Inflammatory macrophage treated with lipopolysaccharide for 1 hour (primary cell): ENCODE measurements around the gene ATG2A.

Experiments
- DNase-seq, 2 donors: peaks; one replicate each; pipeline ENCODE4 v3.0.0-alpha.2; 2020 to 2022

Gene ATG2A

GRCh38 chr11:64923944-64924909 lies 7.2 kb upstream of the ATG2A start, which contains the start of gene PPP2R5B:
PPP2R5B (plus strand) TSS chr11:64924689; CDS start chr11:64925735, 1,046 bp downstream.
- peak; percentile 87 to 91 for DNase-seq

- DNase-seq: no peak
Measured at GRCh38 chr11:64923151-64923661, 6.2 kb upstream of the ATG2A start.

GRCh38 chr11:64921384-64921783 lies 4.4 kb upstream of the ATG2A start:
- no peak for DNase-seq

GRCh38 chr11:64920124-64920523 lies 3.1 kb upstream of the ATG2A start:
- DNase-seq: no peak

GRCh38 chr11:64919627-64920026 lies 2.6 kb upstream of the ATG2A start:
- no peak for DNase-seq

GRCh38 chr11:64918017-64918416 lies 1.0 kb upstream of the ATG2A start:
- no peak for DNase-seq

- no peak for DNase-seq
Measured at GRCh38 chr11:64917663-64917995, 620 bp upstream of the ATG2A start.

DNA sequence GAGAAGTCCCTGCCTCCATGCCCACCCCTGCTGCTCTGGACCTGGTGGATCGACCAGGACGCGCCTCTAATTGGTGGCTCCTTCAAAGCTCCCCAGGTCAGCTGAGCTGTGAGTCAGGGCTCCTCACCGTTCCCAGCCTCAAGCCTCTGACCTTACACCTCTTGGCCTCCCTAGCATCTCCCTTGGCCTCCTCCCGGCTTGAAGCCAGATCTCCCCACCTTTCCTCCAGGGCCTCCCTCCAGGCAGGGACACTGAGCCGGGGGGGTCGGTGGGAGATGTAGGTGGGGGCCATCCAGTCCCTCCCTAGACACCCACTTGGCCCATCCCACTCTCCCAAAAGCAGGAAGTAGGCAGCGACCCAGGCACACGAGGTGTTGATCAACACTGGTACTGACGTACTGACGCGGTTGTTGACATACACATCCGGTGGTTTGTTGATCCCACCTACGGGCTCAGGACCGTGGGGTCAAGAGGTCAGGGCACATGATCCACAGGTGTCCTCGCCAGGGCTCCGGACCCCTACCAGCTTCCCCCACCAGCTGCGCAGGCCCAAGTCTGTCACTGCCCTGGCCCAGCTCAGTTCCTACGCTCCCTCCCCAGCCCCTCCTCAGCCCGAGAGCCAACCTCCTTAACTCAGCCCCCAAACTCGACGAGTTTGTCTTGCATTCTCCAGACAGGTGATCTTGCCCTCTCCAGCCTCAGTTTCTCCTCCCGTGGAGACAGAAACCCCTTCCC lies 802 bp downstream of the ATG2A start:
- peak; percentile 52 to 65 for DNase-seq

DNA sequence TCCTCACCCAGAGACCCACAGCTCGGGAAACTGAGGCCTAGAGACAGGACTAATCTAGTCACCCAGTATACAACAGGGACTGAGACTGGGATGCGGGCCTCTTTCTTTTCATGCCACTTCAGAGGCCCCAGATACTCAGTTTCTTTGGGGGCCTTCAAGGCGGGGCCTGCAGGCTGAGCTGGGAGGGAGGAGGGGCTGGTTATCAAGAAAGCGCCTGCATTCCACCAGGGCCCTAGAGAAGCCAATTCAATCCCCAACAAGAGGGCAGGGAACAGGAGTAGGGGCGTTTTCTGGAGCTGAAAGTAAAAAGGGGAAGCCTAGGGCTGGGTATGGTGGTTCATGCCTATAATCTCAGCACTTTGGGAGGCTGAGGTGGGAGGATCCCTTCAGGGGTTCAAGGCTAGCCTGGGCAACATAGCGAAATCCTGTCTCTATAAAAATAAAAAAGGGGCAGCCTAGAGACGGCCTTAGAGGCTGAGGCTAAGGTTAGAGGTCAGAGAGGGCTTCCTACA lies 1.6 kb downstream of the ATG2A start:
- no peak for DNase-seq

- no peak for DNase-seq
Measured at GRCh38 chr11:64914123-64914522, 2.9 kb downstream of the ATG2A start.

DNA sequence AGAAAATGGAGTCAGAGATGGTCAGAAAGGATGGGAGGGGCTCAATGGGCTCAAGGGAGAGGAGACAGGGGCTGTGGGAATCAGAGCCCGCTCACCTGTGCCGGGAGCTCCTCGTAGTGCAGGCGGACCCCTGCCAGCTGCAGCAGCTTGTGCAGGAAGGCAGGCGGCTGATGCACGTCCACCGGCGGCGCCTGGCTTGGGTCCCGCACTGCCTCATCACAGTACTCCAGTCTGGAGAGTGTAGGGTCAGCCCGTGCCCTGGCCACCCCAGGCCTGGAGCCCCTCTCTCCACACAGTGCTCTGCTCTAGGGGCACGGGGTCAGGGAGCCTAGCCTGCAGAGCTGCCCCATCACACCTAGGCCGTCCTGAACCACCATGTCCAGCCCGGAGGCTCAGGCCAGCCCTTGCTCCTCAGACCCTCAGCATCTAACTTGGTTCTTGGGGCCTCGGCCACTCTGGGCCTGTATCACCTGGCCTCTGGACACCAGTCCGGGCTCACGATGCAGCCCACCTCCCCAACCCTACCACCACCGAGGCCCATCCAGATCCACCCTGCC lies 3.8 kb downstream of the ATG2A start:
- no peak for DNase-seq

GRCh38 chr11:64911689-64912088 lies 5.3 kb downstream of the ATG2A start:
- no peak for DNase-seq

GRCh38 chr11:64911142-64911541 lies 5.9 kb downstream of the ATG2A start:
- no peak for DNase-seq

GRCh38 chr11:64910451-64911093 lies 6.4 kb downstream of the ATG2A start:
- no peak for DNase-seq

DNA sequence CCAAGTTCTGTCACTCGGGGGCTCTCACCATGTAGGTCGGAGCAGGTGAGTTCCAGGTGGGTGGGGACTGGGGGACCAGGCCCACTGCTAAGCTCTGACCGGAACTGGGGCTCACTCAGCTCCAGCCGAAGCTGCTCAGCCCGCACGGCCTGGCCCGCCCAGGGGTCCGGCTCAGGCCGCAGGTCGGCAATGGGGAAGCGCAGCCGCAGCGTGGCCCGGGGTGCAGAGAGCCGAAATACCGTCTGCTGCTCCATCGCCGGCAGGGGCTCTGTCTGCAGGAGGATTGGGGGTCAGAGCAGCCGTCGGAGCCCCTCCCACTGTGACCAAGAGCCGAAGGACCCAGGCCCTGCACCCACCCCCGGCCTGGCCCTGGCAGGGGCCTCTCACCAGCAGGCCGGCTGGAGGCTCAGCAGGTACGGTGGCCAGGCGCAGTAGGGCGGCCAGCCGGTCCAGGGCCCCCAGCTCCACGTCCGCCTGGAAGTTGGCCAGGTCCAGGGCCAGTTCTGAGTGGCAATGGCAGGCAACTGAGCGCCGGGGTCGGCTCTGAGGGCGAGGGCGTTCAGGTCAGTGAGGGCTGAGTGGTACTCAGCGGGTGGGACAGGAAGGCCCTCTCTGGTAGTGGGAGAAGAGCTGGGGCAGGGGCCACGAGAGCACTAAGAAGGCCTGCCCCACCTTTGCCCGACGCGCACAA lies 7.2 kb downstream of the ATG2A start:
- DNase-seq: no peak

DNA sequence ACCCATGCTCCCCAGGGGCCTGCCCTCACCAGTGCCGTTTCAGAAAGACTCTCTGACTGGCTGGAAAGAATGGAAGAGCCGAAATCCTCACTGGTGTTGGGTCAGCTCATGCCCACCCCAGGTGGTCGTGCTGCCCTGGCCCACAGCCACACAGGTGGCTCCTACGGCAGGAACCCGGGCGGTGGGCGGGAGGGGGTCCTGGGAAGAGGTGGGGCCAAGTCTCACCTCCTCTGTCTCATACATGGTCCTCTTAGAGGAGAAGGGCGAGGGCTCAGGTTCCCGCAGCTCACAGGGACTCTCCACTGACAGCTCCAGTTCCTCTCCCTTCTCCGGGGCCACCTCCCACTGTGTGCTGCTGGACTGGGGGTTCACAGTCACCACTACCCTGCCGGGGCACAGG lies 8.2 kb downstream of the ATG2A start:
- DNase-seq: no peak

- DNase-seq: no peak
Measured at GRCh38 chr11:64906314-64906635, 10.7 kb downstream of the ATG2A start.

- DNase-seq: no peak
Measured at GRCh38 chr11:64905516-64906313, 11.3 kb downstream of the ATG2A start.

DNA sequence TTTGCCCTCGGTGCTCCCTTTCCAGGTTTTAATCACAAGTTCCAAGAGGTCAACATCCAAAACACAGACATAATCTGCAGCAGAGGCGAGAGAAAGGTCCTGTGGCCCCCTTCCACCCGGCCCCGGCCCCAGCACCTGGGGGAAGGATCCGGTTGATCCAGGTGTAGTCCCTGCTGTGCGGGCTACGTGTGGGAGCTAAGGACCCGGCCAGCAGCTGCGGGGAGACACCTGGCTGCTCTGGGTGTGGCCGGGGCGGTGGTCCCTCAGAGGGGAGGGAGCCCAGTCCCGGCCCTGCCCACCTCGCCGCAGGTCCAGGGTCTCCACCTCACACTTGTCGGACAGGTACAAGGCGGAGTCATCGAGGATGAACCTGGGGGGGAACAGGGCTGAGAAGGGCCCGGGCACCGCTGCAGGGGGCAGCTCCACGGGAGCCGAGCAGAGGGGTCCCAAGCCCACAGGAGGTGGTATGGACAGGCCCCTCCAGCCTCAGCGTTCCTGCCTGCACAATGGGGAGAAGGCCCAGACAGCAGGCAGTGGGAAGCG lies 13.6 kb downstream of the ATG2A start:
- DNase-seq: no peak

GRCh38 chr11:64902102-64902900 lies 14.7 kb downstream of the ATG2A start:
- DNase-seq: no peak
